SK-N-SH (cell line): ENCODE measurements around the gene CTRB1. TPM values are rescaled to one million over a fixed set of nuclear protein-coding genes. Genes with fewer than 3 reads are reported as not detected.

ENCODE experiments used
- CTCF ChIA-PET: fragments of 300-600, 350-600 bp; formaldehyde crosslinking; extraction: SDS; loops from one replicate; lab custom pipeline; 2021; lab: Yijun Ruan, JAX
- POLR2A ChIA-PET: fragments of 350-600 bp; sonication (Branson Sonifier 250); formaldehyde crosslinking; extraction: SDS; loops from one replicate; lab custom pipeline; 2020; ENCODE audit warnings: antibody characterized with exemption, inconsistent platforms; lab: Yijun Ruan, JAX
- DNase-seq: peaks from one replicate; pipeline ENCODE4 v3.0.0; 2012
- H2AFZ ChIP-seq: fragments of 200-600 bp; sonication (generic); 2 replicates; pipeline ENCODE4 v1.8.1; 2016; ENCODE audit warnings: antibody characterized with exemption, mild to moderate bottlenecking, low read depth
- H3F3A ChIP-seq: fragments of 200-600 bp; sonication (generic); replicated peaks from 2 replicates; pipeline ENCODE3; 2016; ENCODE audit warnings: antibody characterized with exemption, mild to moderate bottlenecking; ENCODE audit not compliant: insufficient read depth
- H3K27ac ChIP-seq, 2 experiments: fragments of 200-500 bp in 1 of 2; fragments of 200-600 bp in 1 of 2; sonication (Bioruptor generic) in 1 of 2; sonication (generic), shearing (Covaris generic) in 1 of 2; 2 replicates each; pipeline versions ENCODE4 v1.5.1 to v1.6.1; 2014 to 2016; ENCODE audit warnings: low read depth in 2 of 2, inconsistent platforms in 1 of 2, low read length in 1 of 2, mild to moderate bottlenecking in 1 of 2, mixed read lengths in 1 of 2
- H3K27me3 ChIP-seq: fragments of 200-600 bp; sonication (generic), shearing (Covaris generic); 2 replicates; pipeline ENCODE4 v1.6.1; 2016; ENCODE audit warnings: mixed run types; ENCODE audit not compliant: insufficient read depth
- H3K36me3 ChIP-seq, 2 experiments: fragments of 200-500 bp in 1 of 2; fragments of 200-600 bp in 1 of 2; sonication (Bioruptor generic) in 1 of 2; sonication (generic) in 1 of 2; replicated peaks in 1 of 2; 2 replicates each; pipeline versions ENCODE3 to v1.5.1; 2014 to 2016; ENCODE audit warnings: low read length in 1 of 2, mild to moderate bottlenecking in 1 of 2; ENCODE audit not compliant: insufficient read depth in 2 of 2, control insufficient read depth in 1 of 2
- H3K4me1 ChIP-seq, 2 experiments: fragments of 200-500 bp in 1 of 2; fragments of 200-600 bp in 1 of 2; sonication (Bioruptor generic) in 1 of 2; sonication (generic), shearing (Covaris generic) in 1 of 2; 2 replicates each; pipeline versions ENCODE4 v1.5.1 to v1.6.1; 2014 to 2016; ENCODE audit warnings: low read depth in 1 of 2, low read length in 1 of 2, mixed run types in 1 of 2; ENCODE audit not compliant: insufficient read depth in 2 of 2, control insufficient read depth in 1 of 2
- H3K4me2 ChIP-seq: fragments of 200-600 bp; sonication (generic), shearing (Covaris generic); 2 replicates; pipeline ENCODE4 v1.6.1; 2017; ENCODE audit warnings: mixed run types
- H3K4me3 ChIP-seq, 2 experiments: fragments of 200-500 bp in 1 of 2; fragments of 200-600 bp in 1 of 2; sonication (Bioruptor generic) in 1 of 2; sonication (generic), shearing (Covaris generic) in 1 of 2; 2 replicates each; pipeline versions ENCODE4 v1.5.1 to v1.8.1; 2014 to 2016; ENCODE audit warnings: low read depth in 2 of 2, inconsistent platforms in 1 of 2, low read length in 1 of 2, mild to moderate bottlenecking in 1 of 2, mixed read lengths in 1 of 2, moderate library complexity in 1 of 2
- H3K79me2 ChIP-seq: fragments of 200-600 bp; sonication (generic); 2 replicates; pipeline ENCODE4 v1.8.1; 2017; ENCODE audit warnings: mild to moderate bottlenecking; ENCODE audit not compliant: insufficient read depth
- H3K9ac ChIP-seq: fragments of 200-600 bp; sonication (generic); 2 replicates; pipeline ENCODE4 v1.6.1; 2017; ENCODE audit warnings: mixed run types
- H3K9me2 ChIP-seq: fragments of 200-600 bp; sonication (generic); 2 replicates; pipeline ENCODE4 v1.6.1; 2017; ENCODE audit warnings: mixed run types
- H3K9me3 ChIP-seq: fragments of 200-600 bp; sonication (generic); 2 replicates; pipeline ENCODE4 v1.6.1; 2017; ENCODE audit warnings: mixed run types, mild to moderate bottlenecking, moderate library complexity
- H4K20me1 ChIP-seq: fragments of 200-600 bp; sonication (generic); 2 replicates; pipeline ENCODE4 v1.6.1; 2017; ENCODE audit warnings: mild to moderate bottlenecking, mixed run types; ENCODE audit not compliant: insufficient read depth
- CHD2 ChIP-seq: fragments of 150-350 bp; IDR thresholded peaks from 2 replicates; pipeline ENCODE4 v1.6.1; 2018; ENCODE audit warnings: low read length; ENCODE audit not compliant: partially characterized antibody
- ELF1 ChIP-seq: IDR thresholded peaks from 2 replicates; pipeline ENCODE4 v1.4.0; 2012
- EP300 ChIP-seq, 2 experiments: IDR thresholded peaks; 2 replicates each; pipeline versions ENCODE4 v1.4.0 to v1.6.1; 2012; ENCODE audit warnings: borderline replicate concordance in 1 of 2, low read depth in 1 of 2, low read length in 1 of 2
- FOSL2 ChIP-seq: IDR thresholded peaks from 2 replicates; pipeline ENCODE4 v1.4.0; 2012; ENCODE audit warnings: low read depth, mild to moderate bottlenecking, moderate library complexity, borderline replicate concordance
- FOXJ3 ChIP-seq: sonication (generic); formaldehyde crosslinking; IDR thresholded peaks from 2 replicates; pipeline ENCODE4 v1.5.1; 2020; ENCODE audit warnings: mild to moderate bottlenecking, missing genetic modification reagents
- FOXM1 ChIP-seq: IDR thresholded peaks from 2 replicates; pipeline ENCODE4 v1.4.0; 2012; ENCODE audit warnings: low read depth, mild to moderate bottlenecking
- GABPA ChIP-seq: IDR thresholded peaks from 2 replicates; pipeline ENCODE4 v1.4.0; 2012; ENCODE audit warnings: low read depth, mild to moderate bottlenecking
- GATA2 ChIP-seq: sonication (generic); formaldehyde crosslinking; IDR thresholded peaks from 2 replicates; pipeline ENCODE4 v1.5.0; 2020; ENCODE audit warnings: mild to moderate bottlenecking, missing genetic modification reagents
- JUND ChIP-seq: IDR thresholded peaks from 2 replicates; pipeline ENCODE4 v1.4.0; 2012
- MEF2A ChIP-seq: IDR thresholded peaks from 2 replicates; pipeline ENCODE4 v1.4.0; 2012; ENCODE audit warnings: low read depth, borderline replicate concordance
- MXI1 ChIP-seq: IDR thresholded peaks from 2 replicates; pipeline ENCODE4 v1.6.1; 2012; ENCODE audit warnings: mild to moderate bottlenecking, low read depth, low read length, improper control_type of control experiment
- NRF1 ChIP-seq: IDR thresholded peaks from 2 replicates; pipeline ENCODE4 v1.6.1; 2012; ENCODE audit warnings: low read depth, mild to moderate bottlenecking, low read length
- POLR2AphosphoS5 ChIP-seq: IDR thresholded peaks from 2 replicates; pipeline ENCODE4 v1.6.1; 2012; ENCODE audit warnings: low read depth, low read length
- RFX5 ChIP-seq: IDR thresholded peaks from 2 replicates; pipeline ENCODE4 v1.6.1; 2012; ENCODE audit warnings: mild to moderate bottlenecking, improper control_type of control experiment, low read length
- RXRA ChIP-seq: IDR thresholded peaks from 2 replicates; pipeline ENCODE4 v1.4.0; 2012; ENCODE audit warnings: low read depth, mild to moderate bottlenecking, borderline replicate concordance
- SIN3A ChIP-seq: IDR thresholded peaks from 2 replicates; pipeline ENCODE4 v1.6.1; 2012; ENCODE audit warnings: low read depth, mild to moderate bottlenecking, low read length, moderate library complexity, borderline replicate concordance
- SMC3 ChIP-seq: IDR thresholded peaks from 2 replicates; pipeline ENCODE4 v1.6.1; 2012; ENCODE audit warnings: low read depth, low read length, improper control_type of control experiment
- TAF1 ChIP-seq: IDR thresholded peaks from 2 replicates; pipeline ENCODE4 v1.6.1; 2012; ENCODE audit warnings: low read depth, mild to moderate bottlenecking, low read length, moderate library complexity, borderline replicate concordance
- TEAD4 ChIP-seq: IDR thresholded peaks from 2 replicates; pipeline ENCODE4 v1.4.0; 2012; ENCODE audit warnings: mild to moderate bottlenecking, borderline replicate concordance; ENCODE audit not compliant: insufficient read depth
- YY1 ChIP-seq: IDR thresholded peaks from 2 replicates; pipeline ENCODE4 v1.4.0; 2012; ENCODE audit warnings: low read depth, mild to moderate bottlenecking
- WGBS: methylation state at CpG from one replicate; pipeline ENCODE4 v1.1.6; 2017; ENCODE audit warnings: low lambda C conversion rate; 5-methylcytosine and 5-hydroxymethylcytosine counted together
- polyA plus RNA-seq, 3 experiments: library from polyadenylated mRNA; depleted of rRNA; stranded (reverse); fragments of >200 nt; gene quantifications; 2 replicates each; pipeline ENCODE4 v1.2.3, GENCODE V29; 2012
- TF ChIP-seq, protein P1 (sequence below): fragments of 150-350 bp; IDR thresholded peaks from 2 replicates; pipeline ENCODE4 v1.6.1; 2017; ENCODE audit warnings: antibody characterized with exemption, low read length, low read depth, borderline replicate concordance
- TF ChIP-seq, protein P2 (sequence below): fragments of 150-350 bp; IDR thresholded peaks from 2 replicates; pipeline ENCODE4 v1.6.1; 2016; ENCODE audit warnings: mild to moderate bottlenecking, low read depth, low read length
- TF ChIP-seq, protein P3 (sequence below): IDR thresholded peaks from 2 replicates; pipeline ENCODE4 v1.4.0; 2012; ENCODE audit warnings: low read depth
- TF ChIP-seq, protein P4 (sequence below): IDR thresholded peaks from 2 replicates; pipeline ENCODE4; 2012
- TF ChIP-seq, protein P5 (sequence below): IDR thresholded peaks from 2 replicates; pipeline ENCODE4 v1.4.0; 2012; ENCODE audit warnings: low read depth, borderline replicate concordance

Gene CTRB1
- polyA plus RNA-seq, 1 of the 3 experiments (the other 2 are of a cell fraction), result not detected

DNA sequence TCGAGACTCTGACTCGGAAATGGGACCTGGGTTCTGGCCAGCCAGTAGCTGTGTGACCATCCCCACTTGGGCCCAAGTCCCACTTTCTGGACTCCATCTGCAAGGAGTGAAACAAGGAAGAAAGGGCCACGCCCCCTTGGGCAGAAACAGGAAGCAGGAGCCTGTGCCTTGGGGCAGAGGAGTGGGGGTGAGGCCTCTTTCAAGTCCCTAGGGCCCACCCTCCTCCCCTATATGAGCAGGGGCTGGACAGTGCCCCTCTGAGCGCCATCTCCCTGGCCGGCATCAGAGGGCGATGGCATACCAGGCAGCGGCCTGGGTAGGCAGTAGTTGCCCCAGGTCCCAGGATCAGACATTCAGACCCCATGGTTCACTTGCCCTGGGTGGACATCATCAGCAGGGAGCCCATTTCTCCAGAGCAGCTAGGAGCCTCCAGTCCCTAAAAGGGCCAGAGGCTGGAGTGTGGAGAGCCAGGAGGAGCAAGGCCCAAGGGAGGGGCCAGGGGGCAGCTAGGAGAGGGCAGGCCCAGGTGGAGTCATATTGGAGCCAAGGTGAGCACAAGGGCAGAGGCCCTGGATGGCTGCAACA is 25.5 kb downstream of the CTRB1 start (continued):
- no peak for TF ChIP-seq FOXJ3 (CRISPR knock-in tag)

DNA sequence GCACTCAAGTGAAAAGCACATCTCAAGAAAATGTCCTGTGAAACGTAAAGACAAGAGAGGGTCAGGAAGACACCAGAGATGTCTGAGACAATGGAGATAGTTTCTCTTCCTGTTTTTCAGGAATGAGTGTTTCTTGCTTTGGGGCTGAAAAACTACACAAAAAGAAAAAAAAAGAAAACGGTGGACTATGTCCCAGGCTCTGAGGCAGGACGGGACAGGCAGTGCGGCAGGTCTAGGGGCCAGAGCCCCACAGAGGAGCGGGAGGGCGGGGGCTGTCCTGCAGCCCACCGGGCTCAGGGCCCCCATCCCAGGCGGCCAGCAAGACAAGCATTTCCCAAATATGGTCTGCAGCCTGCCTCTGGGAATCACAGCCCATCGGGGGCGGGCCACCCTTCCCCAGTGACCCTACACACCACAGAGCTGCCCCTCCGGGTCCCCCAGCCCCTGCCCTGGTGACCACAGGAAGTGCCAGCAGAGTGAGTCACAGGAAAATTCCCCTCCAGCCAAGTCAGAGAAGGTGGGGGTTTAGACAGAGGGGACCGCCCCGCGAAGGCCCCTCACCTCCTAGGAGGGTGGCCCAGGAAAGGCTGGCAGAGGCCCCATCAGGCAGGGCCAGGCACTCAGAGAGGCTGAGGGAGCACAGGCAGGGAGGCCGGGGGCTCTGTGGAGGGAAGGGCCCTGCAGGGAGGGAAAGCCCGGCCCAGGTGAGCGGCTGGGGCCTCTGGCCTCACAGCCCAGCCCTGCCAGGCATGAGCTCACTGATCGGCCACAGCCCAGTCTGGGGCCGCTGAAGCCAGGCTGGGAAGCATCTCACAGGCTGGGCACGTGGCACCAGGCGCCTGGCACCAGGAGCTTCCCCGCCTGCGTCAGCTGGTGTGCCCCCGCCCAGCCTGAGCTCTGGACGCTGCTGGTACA is 26.3 kb downstream of the CTRB1 start:
- H3K4me3 ChIP-seq, result peak overlapping the region in 1 of 2 experiments; percentile 19; a peak in 2 of 4 replicates
- peak overlapping the region; percentile 82 for H3K9ac ChIP-seq
- ChIA-PET POLR2A (interaction anchor here (0.8 kb wide), 1 partner anchor 133 kb away, joined by 3 read pairs; no protein-coding TSS in a partner anchor), CTCF (interaction anchor here (0.8 to 5.0 kb wide), 6 partner anchors 11 to 157 kb away, joined by 3 to 35 read pairs (median 4); no protein-coding TSS in a partner anchor)
- H3K9me2 ChIP-seq, result no peaks in the 10 kb centered on the region
- peaks cover 66 to 75% of the 10 kb centered on the region in 2 experiments for H3K4me1 ChIP-seq
- 11% methylated on average over 15 of the region's 25 CpGs for WGBS
- H3K9me3 ChIP-seq, result no peaks in the 10 kb centered on the region
- H3F3A ChIP-seq, result peaks cover 21% of the 10 kb centered on the region
- peaks cover 98% of the 10 kb centered on the region for H3K79me2 ChIP-seq
- peak; percentile 82 for DNase-seq
- H3K27ac ChIP-seq, result peak overlapping the region; percentile 89 to 98
- H4K20me1 ChIP-seq, result peaks cover 38% of the 10 kb centered on the region
- no peaks in the 10 kb centered on the region for H3K27me3 ChIP-seq
- peaks cover 5 to 30% of the 10 kb centered on the region in 2 experiments for H3K36me3 ChIP-seq
- H3K4me2 ChIP-seq, result peak overlapping the region; percentile 81
- no peak overlapping the region for H2AFZ ChIP-seq
- TF ChIP-seq, protein P1, sequence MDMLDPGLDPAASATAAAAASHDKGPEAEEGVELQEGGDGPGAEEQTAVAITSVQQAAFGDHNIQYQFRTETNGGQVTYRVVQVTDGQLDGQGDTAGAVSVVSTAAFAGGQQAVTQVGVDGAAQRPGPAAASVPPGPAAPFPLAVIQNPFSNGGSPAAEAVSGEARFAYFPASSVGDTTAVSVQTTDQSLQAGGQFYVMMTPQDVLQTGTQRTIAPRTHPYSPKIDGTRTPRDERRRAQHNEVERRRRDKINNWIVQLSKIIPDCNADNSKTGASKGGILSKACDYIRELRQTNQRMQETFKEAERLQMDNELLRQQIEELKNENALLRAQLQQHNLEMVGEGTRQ, result peak; percentile 42; the same call in 1 of the 2 replicates
- TF ChIP-seq ELF1 (peak; percentile 29; the same call in 1 of the 2 replicates), FOXM1 (peak; percentile 77; the same call in 1 of the 2 replicates), NRF1 (no peak), EP300 (IDR thresholded peaks at IDR 0.05; ENCODE audit: borderline replicate concordance in 1 of 2, low read depth in 1 of 2, low read length in 1 of 2) (peak; percentile 11 to 97; a peak in 2 of 4 replicates), MEF2A (peak; percentile 78; the same call in 1 of the 2 replicates), MXI1 (peak; percentile 75), GATA2 (CRISPR knock-in tag) (no peak), CHD2 (no peak), TAF1 (no peak), JUND (peak; percentile 99), YY1 (peak; percentile 55; the same call in 1 of the 2 replicates), TEAD4 (peak; percentile 98), POLR2AphosphoS5 (peak; percentile 80), FOXJ3 (CRISPR knock-in tag) (no peak), FOSL2 (peak; percentile 98; the same call in 1 of the 2 replicates), RFX5 (no peak), RXRA (peak; percentile 98; the same call in 1 of the 2 replicates), SMC3 (no peak), GABPA (peak; percentile 55; the same call in 1 of the 2 replicates), SIN3A (0 out of 2 replicates have a peak, but pooled peaks have one; percentile 25)
- TF ChIP-seq, protein P2, sequence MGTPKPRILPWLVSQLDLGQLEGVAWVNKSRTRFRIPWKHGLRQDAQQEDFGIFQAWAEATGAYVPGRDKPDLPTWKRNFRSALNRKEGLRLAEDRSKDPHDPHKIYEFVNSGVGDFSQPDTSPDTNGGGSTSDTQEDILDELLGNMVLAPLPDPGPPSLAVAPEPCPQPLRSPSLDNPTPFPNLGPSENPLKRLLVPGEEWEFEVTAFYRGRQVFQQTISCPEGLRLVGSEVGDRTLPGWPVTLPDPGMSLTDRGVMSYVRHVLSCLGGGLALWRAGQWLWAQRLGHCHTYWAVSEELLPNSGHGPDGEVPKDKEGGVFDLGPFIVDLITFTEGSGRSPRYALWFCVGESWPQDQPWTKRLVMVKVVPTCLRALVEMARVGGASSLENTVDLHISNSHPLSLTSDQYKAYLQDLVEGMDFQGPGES, result no peak
- TF ChIP-seq, protein P3, sequence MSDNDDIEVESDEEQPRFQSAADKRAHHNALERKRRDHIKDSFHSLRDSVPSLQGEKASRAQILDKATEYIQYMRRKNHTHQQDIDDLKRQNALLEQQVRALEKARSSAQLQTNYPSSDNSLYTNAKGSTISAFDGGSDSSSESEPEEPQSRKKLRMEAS, result peak; percentile 95
- TF ChIP-seq, protein P4, sequence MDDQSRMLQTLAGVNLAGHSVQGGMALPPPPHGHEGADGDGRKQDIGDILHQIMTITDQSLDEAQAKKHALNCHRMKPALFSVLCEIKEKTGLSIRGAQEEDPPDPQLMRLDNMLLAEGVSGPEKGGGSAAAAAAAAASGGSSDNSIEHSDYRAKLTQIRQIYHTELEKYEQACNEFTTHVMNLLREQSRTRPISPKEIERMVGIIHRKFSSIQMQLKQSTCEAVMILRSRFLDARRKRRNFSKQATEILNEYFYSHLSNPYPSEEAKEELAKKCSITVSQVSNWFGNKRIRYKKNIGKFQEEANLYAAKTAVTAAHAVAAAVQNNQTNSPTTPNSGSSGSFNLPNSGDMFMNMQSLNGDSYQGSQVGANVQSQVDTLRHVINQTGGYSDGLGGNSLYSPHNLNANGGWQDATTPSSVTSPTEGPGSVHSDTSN, result peak; percentile 65
- TF ChIP-seq, protein P5, sequence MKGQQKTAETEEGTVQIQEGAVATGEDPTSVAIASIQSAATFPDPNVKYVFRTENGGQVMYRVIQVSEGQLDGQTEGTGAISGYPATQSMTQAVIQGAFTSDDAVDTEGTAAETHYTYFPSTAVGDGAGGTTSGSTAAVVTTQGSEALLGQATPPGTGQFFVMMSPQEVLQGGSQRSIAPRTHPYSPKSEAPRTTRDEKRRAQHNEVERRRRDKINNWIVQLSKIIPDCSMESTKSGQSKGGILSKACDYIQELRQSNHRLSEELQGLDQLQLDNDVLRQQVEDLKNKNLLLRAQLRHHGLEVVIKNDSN, result peak; percentile 79; the same call in 1 of the 2 replicates
